ENCODE measurements around the gene FAM98C. TPM values are rescaled to one million over a fixed set of nuclear protein-coding genes. Genes with fewer than 3 reads are reported as not detected.

FAM98C gene
- total RNA-seq, 2 experiments from 2014 or later = 21.9 to 31.1 TPM

DNA sequence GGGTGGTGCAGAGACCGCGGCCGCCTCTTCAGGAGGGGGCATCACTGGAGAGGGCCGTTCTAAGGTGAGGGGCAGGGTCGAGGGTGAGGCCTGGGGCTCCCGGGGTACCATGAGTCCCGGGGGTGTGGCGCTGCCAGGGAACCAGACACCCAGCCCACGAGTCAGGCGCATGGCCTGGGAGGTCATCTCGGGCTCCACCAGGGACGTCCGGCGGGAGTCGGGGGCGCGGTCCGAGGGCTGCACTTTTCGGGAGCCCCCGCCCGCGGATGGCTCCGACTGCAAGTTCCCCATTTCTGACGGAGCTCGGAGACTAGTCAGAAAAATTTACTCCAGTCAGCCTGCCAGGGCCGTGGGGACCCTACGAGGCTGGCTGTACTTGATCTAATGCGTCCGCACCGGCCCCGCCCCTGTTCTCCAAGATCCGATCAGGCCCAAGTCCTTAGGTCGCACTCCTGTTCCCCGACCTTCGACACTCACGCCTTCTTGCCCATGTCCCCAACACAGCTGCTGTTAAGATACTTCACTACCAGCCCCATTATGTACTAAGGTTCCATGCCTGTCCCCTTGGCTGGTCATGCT, 15.8 kb upstream of the FAM98C start:
- Histone ChIP-seq H3K36me3 (ENCODE audit: insufficient read depth, low read length) (peaks cover 23% of the 10 kb centered on the region; the same call in 1 of the 2 replicates), H3K9me2 (ENCODE audit: insufficient read depth, low read length) (no peaks in the 10 kb centered on the region), H2AFZ (ENCODE audit: low read length) (no peak overlapping the region), H3K4me1 (ENCODE audit: insufficient read depth, low read length, poor library complexity, severe bottlenecking) (peaks cover 9% of the 10 kb centered on the region), H3K4me3 (ENCODE audit: low read depth, low read length, poor library complexity, severe bottlenecking) (peak overlapping the region; percentile 62), H3K27ac (ENCODE audit: low read depth, low read length, poor library complexity, severe bottlenecking) (no peak overlapping the region), H3K79me2 (ENCODE audit: insufficient read depth, low read depth, low read length) (no peaks in the 10 kb centered on the region), H4K20me1 (ENCODE audit: insufficient read depth, low read length) (no peaks in the 10 kb centered on the region), H3K9me3 (ENCODE audit: low read length) (no peaks in the 10 kb centered on the region), H3K4me2 (ENCODE audit: low read length) (peak overlapping the region; percentile 66)
- intact Hi-C loops (cut with micrococcal nuclease; ENCODE audit: unreplicated experiment) = no loop called here
- no peak for DNase-seq (ENCODE audit: low spot score)
- CTCF ChIA-PET (ENCODE audit: unreplicated experiment) = no interaction called here
- no peak for TF ChIP-seq EZH2phosphoT487 (IDR thresholded peaks at IDR 0.05; ENCODE audit: borderline replicate concordance, low read depth, low read length)
- TF ChIP-seq, protein P1, sequence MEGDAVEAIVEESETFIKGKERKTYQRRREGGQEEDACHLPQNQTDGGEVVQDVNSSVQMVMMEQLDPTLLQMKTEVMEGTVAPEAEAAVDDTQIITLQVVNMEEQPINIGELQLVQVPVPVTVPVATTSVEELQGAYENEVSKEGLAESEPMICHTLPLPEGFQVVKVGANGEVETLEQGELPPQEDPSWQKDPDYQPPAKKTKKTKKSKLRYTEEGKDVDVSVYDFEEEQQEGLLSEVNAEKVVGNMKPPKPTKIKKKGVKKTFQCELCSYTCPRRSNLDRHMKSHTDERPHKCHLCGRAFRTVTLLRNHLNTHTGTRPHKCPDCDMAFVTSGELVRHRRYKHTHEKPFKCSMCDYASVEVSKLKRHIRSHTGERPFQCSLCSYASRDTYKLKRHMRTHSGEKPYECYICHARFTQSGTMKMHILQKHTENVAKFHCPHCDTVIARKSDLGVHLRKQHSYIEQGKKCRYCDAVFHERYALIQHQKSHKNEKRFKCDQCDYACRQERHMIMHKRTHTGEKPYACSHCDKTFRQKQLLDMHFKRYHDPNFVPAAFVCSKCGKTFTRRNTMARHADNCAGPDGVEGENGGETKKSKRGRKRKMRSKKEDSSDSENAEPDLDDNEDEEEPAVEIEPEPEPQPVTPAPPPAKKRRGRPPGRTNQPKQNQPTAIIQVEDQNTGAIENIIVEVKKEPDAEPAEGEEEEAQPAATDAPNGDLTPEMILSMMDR (conservative IDR thresholded peaks at IDR 0.05; ENCODE audit: low read length) = no peak
- POLR2A ChIA-PET = interaction anchor here (0.8 to 2.2 kb wide), 5 partner anchors 9 to 41 kb away, joined by 4 to 11 read pairs (median 5); partner anchors contain the start of genes FAM98C and PSMD8
- BruUV-seq (replicated peaks) = no TSS peak

- Histone ChIP-seq H4K20me1 (ENCODE audit: insufficient read depth, low read length) (no peaks in the 10 kb centered on the region), H3K4me2 (ENCODE audit: low read length) (peak within 1 kb of the TSS; percentile 66), H3K9me2 (ENCODE audit: insufficient read depth, low read length) (no peaks in the 10 kb centered on the region), H3K4me3 (ENCODE audit: low read depth, low read length, poor library complexity, severe bottlenecking) (peak within 1 kb of the TSS; percentile 62), H3K36me3 (ENCODE audit: insufficient read depth, low read length) (peaks cover 16% of the 10 kb centered on the region; the same call in 1 of the 2 replicates), H3K9me3 (ENCODE audit: low read length) (no peaks in the 10 kb centered on the region), H3K4me1 (ENCODE audit: insufficient read depth, low read length, poor library complexity, severe bottlenecking) (peaks cover 9% of the 10 kb centered on the region), H3K27ac (ENCODE audit: low read depth, low read length, poor library complexity, severe bottlenecking) (peak within 1 kb of the TSS; percentile 23), H3K79me2 (ENCODE audit: insufficient read depth, low read depth, low read length) (no peaks in the 10 kb centered on the region), H2AFZ (ENCODE audit: low read length) (no peak within 1 kb of the TSS)
- CTCF ChIA-PET (ENCODE audit: unreplicated experiment) = interaction anchor here (0.7 kb wide), 2 partner anchors 14 to 15 kb away, joined by 3 to 15 read pairs; partner anchors contain the start of genes FAM98C and PSMD8
- TF ChIP-seq, protein P1 (conservative IDR thresholded peaks at IDR 0.05; ENCODE audit: low read length) = no peak
- no peak for TF ChIP-seq EZH2phosphoT487 (IDR thresholded peaks at IDR 0.05; ENCODE audit: borderline replicate concordance, low read depth, low read length)
- peak; percentile 92 for DNase-seq (ENCODE audit: low spot score)
- POLR2A ChIA-PET = interaction anchor here (0.6 to 2.2 kb wide), 6 partner anchors 10 to 522 kb away, joined by 4 to 11 read pairs (median 5); partner anchors contain the start of genes FAM98C and PSMD8
- intact Hi-C loops (cut with micrococcal nuclease; ENCODE audit: unreplicated experiment) = loop anchor here (2.0 kb wide), 1 partner anchor 13 kb away; the partner anchor contains the start of gene PSMD8
- BruUV-seq (replicated peaks) = no TSS peak
Measured at GRCh38 chr19:38387550-38388348, 15.1 kb upstream of the FAM98C start, which contains the start of gene GGN. Gene GGN (minus strand): TSS chr19:38388034. CDS start chr19:38387261, 773 bp downstream.

Data from OCI-LY7 (cell line).